GM19238 (cell line): ENCODE data around the gene SLC6A7.

Experiments used
- DNase-seq: peaks from one replicate; pipeline ENCODE4 v3.0.0; 2011; ENCODE audit warnings: low spot score; ENCODE audit not compliant: insufficient read length

SLC6A7 gene

DNA sequence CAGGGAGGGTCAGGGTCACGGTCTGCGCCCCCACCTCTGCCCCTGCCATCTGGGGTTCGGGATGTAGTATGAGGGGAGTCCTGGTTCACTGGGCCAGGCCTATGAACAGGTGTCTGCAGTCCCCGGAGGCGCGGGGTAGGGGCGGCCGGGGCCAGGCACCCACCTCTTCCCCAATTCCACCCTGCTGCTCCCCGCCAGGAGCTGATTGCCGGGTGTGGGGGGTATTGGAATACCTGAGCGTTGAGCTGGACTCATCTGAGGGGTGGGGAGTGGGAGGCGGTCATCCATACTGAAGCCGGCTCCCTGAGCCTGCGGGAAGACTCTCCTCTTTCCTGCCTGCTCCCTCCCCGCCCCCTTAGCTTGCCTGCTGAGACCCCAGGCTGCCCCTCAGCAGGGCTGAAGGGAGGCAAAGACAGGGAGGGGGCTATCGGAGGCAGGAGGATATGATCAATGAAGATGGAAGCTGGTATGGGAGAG is 679 bp downstream of the SLC6A7 start:
- DNase-seq, result no peak

DNA sequence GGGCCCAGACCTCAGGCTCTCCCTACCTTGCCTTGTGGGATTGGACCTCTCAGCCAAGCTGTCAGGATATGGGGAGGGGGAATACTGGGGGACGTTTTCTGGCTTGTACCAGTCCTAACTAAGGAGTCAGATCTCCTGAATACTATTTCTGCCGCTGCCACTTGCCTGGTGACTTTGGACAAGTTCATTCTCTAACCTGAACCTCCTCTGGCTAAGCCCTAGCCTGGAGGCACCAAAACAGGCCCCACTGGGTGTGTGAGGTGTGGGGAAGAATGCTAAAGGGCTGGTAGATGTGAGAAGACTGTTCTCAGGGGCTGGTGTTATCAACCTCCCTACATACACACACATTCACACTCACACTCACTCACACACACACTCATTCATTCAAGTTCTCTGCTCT is 1.1 kb downstream of the SLC6A7 start:
- no peak for DNase-seq

DNA sequence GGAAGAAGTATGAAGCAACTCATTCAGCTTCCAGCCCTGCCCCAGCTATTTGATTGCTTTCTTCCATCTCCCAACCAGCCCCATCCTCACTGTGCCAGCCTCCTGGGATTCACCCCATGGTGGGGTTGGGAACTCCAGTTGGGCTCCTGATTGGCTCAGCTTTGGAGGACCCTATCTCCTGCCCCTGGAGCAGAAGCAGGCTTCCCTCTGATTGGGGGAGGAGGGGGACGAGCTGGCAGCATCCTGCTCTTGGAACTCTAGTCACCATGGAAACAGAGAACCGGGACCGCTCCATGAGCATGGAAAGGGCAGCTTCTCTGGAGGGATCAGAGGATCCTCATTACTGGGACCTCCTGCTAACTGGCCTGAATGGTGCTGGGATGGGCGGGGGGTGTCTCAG is 2.6 kb downstream of the SLC6A7 start:
- DNase-seq, result no peak

DNA sequence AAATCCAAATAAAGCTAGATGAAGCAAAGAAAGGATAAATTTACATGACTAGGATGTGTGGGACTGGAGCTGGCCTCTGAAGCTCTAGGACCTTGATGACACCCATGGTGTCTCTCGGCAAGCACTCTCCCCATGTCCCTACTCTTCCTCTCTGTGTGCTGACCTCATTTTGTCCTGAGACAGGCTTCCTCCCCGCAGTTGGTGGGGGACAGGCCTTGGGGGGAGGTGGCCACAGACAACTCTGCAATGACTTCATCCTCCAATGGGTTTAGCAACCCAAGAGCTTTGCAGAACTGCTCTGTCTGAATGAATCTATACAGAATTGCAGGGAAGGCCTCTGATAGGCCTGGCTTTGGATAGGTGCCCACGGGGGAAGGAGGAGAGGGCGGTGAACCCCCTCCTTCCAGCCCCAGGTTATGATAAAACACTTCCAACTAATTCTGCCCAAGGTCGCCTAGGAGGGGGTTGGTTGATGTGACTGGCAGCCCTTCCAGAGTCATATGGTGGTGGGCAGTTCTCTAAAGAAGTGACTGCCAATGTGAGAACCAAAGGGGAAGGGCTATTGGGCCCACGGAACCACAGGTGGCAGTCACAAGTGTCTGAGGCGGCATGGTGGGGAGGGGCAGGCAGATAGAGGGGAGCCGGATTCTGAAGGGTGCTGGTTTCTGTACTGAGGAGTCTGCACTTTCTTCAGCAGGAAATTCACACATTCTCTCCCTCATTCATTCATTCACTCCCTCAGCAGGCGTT is 6.0 kb downstream of the SLC6A7 start:
- DNase-seq, result no peak

DNA sequence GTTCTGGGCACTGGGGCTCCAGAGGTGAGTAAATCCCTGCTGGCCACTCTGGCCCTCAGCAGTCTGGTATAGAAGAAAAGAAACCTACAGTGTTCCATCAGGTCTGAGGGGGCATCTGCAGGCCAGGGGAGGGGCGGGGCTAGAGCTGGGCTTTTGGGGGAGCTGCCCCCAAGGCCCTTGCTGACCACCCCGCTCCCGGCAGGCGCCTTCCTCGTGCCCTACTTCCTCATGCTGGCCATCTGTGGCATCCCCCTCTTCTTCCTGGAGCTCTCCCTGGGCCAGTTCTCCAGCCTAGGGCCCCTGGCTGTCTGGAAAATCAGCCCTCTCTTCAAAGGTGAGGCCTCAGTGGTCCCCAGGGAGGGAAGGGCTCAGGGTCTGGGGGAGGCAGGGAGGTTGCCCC is 6.7 kb downstream of the SLC6A7 start:
- DNase-seq, result no peak

DNA sequence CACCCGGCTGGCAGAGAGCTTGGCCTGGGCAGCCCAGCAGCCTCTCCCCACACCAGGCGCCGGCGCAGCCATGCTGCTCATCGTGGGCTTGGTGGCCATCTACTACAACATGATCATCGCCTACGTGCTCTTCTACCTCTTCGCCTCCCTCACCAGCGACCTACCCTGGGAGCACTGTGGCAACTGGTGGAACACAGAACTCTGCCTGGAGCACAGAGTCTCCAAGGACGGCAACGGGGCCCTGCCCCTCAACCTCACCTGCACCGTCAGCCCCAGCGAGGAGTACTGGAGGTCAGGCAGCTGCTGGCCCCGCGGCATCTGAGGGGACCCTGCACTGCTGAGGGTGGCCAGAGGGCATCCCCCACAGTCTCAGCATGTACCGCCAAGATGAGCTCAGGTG is 7.1 kb downstream of the SLC6A7 start:
- no peak for DNase-seq

DNA sequence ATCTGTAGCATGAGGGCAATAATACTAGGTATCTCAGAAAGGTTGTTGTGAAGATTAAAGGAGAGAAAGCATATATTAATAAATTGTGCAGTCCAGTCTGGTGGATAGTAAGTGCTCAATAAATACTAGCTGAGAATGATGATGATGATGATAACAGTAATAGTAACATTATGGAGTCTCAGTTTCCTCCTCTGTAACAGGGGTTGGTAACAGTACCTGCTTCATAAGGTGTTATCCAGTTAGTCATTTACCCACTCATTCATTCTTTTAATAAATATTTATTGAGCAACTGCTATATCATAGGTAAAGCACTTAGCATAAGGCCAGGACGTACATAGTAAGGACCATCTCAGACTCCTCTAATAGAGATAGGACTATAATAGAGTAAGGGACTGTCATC is 7.6 kb downstream of the SLC6A7 start:
- no peak for DNase-seq

DNA sequence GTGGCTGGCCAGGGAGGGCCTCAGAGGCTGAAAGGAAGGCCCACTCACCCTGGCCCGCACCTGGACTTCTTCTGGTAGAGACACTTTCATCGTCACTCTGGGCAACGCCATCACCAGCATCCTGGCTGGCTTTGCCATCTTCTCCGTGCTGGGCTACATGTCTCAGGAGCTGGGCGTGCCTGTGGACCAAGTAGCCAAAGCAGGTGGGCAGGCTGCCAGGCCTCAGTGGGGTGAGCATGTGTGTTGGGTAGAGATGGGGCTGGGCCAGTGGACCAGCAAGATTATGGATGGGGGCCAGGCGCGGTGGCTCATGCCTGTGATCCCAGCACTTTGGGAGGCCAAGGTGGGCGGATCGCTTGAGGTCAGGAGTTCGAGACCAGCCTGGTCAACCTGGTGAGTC is 12.6 kb downstream of the SLC6A7 start:
- no peak for DNase-seq

DNA sequence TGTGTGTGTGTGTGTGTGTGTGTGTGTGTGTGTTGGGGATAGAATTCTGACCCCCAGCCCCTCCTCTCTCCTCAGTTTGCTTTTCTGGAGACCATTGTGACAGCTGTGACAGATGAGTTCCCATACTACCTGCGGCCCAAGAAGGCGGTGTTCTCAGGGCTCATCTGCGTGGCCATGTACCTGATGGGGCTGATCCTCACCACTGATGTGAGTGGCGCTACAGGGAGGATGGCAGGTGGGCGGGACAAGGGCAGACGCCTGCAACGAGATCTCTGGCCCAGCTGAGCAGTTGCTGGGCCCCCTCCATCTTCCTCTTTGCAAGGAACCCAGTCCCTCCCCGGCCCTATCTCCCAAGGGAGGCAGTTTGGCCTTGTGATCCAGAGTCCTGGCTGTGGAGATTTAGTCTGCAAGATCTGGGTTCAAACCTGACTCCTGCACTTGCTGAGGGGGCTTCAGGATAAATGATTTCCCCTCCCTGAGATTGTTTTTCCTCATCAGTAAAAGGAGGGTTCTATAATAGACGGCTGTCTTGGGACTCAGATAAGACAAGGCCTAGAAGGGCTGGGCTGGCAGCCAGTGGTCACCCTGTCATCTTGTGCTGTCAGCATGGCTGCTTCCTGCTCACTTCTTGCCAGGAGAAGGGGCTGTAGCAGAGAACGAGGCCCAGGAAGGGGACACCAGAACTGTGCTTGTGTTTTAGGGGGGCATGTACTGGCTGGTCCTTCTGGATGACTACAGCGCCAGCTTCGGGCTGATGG is 14.1 kb downstream of the SLC6A7 start:
- DNase-seq, result no peak

DNA sequence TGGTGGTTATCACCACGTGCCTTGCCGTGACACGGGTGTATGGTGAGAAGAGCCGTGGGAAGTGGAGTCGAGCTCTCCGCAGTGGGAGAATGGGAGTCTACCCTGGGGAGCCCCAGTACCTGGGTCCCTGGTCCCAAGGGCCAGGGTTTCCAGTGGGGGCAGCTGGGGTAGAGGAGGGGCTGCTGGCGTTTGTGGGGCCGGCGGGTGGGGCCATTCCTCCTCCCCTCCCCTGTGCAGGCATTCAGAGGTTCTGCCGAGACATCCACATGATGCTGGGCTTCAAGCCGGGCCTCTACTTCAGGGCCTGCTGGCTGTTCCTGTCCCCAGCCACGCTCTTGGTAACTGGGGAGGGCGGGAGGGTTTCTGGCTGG is 14.7 kb downstream of the SLC6A7 start:
- DNase-seq, result no peak

DNA sequence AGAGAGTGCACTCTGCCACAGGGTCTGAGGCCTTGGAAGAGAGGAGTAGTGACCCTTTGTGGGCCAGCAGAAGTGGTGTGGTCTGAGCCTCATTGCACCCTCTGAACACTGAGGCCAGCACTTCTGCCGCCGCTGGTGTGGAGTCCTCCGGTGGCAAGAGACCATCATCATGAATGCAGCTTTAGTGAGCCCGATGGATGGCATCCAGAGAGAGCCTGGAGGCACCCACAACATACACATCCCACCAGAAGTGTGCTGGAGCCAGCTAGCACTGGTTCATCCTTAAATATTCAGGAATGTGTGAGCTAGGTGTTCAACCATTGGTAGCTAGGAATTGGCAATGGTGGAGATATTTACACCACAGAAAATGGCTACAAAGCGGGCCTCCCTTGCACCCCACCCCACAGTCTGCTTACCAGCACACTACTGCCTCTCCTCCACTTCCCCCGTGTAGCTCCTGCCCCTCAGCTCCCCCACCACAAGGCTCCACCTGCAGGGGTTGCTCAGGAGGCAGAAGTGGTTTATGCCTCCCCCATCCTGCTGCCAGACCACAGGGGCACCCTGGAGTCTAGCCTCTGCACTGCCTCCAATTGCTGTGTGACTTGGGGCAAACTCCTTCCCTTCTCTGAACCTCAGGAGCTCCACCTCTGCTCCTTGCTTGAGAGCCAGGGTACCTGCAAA is 16.4 kb downstream of the SLC6A7 start:
- no peak for DNase-seq

DNA sequence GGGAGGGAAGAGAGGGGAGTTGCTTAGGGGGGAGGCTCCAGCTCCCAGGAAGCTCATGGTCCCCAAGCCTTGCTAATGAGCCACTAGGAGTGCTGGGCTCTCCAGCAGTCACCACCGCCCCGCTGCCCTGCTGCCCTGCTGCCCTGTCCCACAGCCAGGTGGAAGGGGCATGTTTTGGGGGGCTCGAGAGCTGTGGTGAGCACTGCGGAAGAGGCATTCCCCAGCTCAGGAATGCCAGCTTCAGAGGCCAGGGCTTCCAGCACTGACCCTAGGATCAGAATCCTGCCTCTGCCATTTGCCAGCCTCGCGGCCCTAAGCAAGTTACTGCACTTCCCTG is 16.9 kb downstream of the SLC6A7 start:
- no peak for DNase-seq

DNA sequence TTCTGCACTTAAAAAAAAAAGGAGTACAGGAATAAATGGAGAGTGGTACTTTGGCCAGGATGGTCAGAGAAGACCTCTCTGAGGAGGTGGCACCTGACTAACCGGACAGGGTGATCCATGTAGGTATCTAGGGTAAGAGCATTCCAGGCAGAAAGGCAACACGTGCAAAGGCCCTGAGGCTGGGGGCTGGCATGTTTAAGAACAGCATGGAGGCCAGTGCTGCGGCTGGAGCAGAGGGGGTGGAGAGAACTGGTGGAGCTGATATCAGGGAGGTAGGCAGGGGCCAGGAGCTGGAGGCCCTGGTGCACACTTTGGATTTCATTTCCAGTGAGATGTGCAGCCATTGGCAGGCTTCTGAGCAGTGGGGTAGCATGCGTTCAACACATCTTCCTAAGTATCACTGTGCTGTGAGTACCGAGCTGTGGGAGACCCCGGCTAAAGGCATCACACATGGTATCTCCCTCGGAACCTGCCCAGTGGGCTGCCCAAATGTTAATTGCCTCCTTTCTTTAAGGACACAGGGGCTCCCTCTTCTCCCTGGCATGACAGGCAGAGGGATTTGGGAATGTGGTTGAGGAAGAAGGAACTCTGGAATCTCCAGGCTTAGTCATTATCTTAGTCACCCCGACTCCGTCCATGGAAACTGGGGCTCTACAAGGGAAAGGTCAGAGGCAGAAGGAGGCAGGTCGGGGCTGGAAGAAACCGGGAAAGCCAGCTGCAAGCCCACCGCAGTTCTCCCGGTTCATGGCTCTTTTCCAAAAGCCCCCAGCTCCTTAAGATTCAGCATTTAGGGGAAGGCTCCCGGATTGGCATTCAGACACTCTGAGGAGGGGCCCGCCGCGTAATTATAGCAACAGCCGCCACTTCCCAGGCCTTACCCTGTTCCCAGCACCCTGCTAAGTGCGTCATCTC is 18.6 kb downstream of the SLC6A7 start:
- no peak for DNase-seq

DNA sequence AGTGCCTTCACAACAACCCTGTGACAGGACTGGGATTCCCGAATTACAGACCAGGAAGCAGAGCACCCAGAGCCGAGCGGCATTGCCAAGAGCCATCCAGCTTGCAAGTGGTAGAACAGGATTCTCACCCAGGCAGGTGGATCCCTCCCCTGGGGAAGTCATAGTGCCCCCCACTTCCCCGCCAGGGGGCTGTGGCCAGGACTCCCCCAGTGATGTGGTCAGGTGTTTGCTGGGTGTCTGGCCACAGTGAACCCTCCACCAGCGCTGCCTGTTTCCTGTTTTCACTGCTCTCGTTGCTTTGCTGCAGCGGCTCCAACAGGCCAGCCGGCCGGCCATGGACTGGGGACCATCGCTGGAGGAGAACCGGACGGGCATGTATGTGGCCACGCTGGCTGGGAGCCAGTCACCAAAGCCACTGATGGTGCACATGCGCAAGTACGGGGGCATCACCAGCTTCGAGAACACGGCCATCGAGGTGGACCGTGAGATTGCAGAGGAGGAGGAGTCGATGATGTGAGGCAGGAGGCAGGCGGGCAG is 19.3 kb downstream of the SLC6A7 start:
- no peak for DNase-seq

DNA sequence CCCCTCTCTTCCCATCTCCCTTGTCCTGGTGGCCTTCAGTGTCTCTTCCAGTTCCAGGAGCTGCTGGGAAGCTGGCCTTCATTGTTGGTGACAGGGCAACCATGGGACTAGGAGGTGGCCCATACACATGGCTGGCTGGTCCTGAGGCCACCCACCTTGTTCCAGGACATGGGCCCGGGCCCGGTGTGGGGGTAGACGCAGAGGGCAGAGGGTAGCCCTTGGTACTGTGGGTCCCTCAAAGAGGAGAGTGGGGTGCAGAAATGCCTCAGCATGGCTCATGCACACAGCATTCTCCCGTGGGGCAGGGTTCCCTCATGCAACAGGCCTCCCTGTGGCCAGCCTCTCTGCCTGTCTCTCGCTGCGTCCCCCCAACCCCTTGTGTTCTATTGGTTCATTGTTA is 20.8 kb downstream of the SLC6A7 start:
- DNase-seq, result no peak

DNA sequence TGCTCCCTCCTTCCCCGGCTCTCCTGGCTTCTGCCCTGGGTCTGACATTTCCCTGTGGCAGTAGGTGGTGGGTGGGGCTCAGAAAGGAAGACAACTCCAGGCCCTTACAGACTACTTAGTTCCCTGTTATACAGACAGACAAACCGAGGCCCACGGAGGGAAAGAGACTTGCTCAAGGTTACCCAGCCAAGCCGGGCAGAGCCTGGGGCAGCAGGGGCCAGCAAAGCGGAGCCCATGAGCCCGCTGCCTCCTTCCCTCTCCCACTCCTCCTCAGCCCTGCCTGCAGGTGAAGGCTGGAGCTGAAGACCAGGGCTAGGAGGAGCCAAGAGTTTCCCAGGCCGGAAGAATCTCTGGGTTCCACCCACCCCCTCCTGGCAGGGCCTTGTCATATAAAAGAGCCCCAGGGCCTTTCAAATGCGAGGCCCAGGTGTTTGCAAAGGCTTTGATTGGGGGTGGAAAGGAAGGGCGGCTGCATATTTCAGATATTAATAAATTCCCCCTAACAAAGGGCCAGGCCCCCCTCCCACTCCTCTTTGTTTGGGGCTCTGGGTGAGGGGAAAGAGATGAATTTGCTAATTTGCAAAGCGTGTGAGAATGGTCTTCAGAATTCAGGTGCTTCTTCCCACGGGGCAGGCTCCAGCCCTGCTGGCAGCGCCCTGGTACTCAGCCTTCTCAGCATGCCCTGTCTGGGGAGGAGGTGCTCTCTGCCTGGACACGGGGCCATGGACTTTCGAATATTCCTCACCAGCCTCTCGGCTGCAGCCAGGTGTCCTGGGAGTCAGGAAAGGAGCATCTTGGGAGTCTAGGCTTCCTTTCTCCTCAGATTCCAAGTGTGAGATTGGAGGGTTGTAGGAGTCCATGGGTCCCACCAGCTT is 21.5 kb downstream of the SLC6A7 start:
- DNase-seq, result no peak

DNA sequence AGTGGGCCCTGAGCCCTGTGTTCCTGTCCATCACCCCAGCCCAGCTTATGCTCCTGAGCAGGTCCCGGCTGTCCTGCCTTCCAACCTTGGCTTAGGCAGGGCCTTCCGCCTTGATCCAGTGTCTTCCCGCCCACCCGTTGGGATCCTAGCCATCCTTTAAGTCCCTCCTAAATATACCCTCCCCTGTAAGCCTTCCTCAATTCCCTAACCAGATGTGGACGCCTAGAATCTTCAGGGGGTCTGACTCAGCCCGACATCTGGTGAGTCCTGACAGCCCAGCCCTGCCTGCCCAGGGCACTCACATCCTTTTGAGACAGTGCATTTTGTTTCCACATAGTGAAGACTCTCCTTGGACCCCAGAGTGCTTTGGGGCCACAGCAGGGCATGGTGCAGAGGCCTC is 23.7 kb downstream of the SLC6A7 start:
- DNase-seq, result no peak

DNA sequence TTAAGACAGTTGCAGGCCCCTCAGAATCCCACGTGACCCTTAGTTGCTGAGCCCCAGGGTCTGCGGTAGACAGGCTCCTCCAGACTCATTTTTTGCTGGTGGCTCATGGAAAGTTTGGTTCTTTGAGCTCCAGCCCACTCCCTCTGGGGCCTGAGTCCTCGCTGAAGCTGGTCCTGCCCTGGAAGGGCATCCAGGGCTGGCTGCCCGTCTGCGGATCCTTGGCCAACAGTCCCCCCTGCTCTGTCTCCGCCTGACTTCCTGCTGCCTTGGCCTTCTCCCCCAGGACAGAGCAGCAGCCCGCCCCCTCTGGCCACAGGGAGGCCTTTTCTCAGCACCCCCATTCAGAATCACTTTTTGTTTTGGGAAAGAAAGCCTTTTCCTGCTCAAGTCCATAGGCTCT is 24.4 kb downstream of the SLC6A7 start:
- no peak for DNase-seq

DNA sequence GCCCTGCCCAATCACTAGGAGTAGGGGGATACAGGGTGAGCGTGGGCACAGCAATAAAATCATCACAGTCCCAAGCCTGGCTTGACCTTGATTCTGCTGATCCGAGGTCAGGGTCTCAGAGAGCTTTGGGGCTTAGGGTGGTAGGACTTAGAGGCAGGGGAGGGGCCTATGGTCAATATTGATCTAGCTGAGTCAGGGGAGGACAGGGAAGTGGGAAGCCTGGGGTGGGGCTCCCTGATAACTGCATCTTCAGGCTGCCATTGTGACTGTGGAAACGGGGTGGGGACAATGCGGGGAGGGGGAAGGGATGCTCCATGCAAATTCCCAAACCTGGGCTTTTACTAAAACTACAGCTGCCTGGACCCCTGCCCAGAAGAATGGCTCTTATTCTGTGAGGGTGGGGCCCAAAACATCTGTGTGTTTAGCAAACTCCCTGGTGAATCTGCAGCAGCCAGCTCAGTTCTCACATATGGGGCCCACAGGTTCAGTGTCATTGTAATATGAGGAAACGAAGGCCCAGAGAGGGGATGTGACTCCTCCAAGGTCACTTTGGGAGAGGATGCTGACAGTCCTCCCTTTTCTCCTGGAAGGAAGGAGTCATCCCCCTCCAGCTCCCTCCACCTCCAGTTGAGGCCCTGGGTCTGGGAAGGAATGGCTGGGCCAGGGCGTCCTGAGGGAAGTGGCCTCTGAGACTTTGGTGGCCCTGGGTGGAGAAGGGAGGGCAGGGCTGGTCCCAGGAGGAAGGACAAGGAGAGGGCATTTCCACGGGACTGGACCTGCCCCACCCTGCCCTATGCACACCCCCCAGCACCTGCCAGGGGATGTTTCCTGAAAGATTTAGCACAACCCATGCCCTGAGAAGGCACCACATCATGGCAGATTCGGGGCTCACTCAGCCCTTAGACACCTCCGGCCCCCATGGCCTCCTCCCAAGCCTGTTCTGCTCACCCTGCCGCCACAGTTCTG is 26.4 kb downstream of the SLC6A7 start:
- no peak for DNase-seq
